Mesodermal cell (in vitro differentiated cells): ENCODE results near the gene CTSZ.

ENCODE experiments used
- H3K27ac ChIP-seq: 2 replicates; pipeline ENCODE4 v1.7.0; 2013; ENCODE audit warnings: mild to moderate bottlenecking, low read depth, low read length, moderate library complexity; ENCODE audit not compliant: severe bottlenecking
- H3K36me3 ChIP-seq: 2 replicates; pipeline ENCODE4 v1.7.1; 2013; ENCODE audit warnings: mild to moderate bottlenecking, low read length, moderate library complexity; ENCODE audit not compliant: control insufficient read depth, insufficient read depth
- H3K4me1 ChIP-seq: one replicate; pipeline ENCODE4 v1.7.1; 2013; ENCODE audit warnings: mild to moderate bottlenecking, low read length; ENCODE audit not compliant: insufficient read depth, control insufficient read depth, poor library complexity, severe bottlenecking
- H3K4me3 ChIP-seq: 2 replicates; pipeline ENCODE4 v1.7.0; 2013; ENCODE audit warnings: low read length, control low read depth, mild to moderate bottlenecking; ENCODE audit not compliant: insufficient read depth, poor library complexity, severe bottlenecking; ENCODE audit errors: extremely low read depth
- H3K9me3 ChIP-seq: 2 replicates; pipeline ENCODE4 v1.7.1; 2013; ENCODE audit warnings: mild to moderate bottlenecking, low read length, moderate library complexity; ENCODE audit not compliant: control insufficient read depth
- WGBS, 2 experiments: methylation state at CpG; one replicate each; pipeline ENCODE4 v1.1.5; 2013; ENCODE audit warnings: missing lambda C conversion rate in 2 of 2; ENCODE audit not compliant: insufficient coverage in 2 of 2; 5-methylcytosine and 5-hydroxymethylcytosine counted together

CTSZ gene

DNA sequence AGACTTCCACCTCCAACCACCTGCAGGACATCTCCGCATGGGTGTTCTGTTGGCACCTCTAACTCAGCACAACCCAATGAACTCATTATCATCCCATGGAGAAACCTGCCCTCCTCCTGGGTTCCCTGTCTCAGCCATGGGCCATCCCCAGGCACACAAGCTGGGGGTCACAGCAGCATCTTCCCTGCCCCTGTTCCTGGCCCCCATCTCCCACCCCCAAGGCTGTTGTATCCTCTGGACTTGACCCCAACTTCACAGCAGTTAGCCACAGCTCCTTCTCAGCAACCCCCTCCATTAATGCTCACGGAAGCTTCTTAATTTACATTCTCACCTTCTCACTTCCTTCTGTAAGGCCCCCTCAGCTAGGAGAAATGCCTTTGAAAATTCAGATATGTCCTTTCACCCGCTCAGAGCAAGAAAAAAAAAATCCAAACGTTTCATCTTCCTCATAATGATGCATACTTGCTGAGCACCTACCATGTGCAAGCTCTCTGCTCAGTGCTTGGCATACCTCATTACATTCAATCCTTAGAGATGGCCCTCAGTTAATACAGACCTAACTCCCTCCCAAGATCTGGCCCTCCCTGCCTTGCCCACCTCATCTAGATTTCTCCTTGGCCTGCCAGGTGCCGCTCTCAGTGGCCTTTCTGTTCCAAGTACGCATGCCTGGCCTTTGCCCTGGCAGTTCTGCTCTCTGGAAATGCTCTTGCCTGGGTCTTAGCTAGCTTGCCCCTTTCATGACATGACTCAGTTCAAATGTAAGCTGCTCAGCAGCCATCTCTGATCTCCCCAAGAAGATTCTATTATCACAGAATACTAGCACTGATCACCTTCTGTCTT lies 28.5 kb downstream of the CTSZ start:
- no peaks in the 10 kb centered on the region for H3K36me3 ChIP-seq
- H3K9me3 ChIP-seq = peaks cover 4% of the 10 kb centered on the region
- no peaks in the 10 kb centered on the region for H3K4me1 ChIP-seq
- 54 to 67% methylated on average over 6 of the region's 6 CpGs for WGBS, 2 experiments
- H3K4me3 ChIP-seq = no peak overlapping the region
- H3K27ac ChIP-seq = no peak overlapping the region

DNA sequence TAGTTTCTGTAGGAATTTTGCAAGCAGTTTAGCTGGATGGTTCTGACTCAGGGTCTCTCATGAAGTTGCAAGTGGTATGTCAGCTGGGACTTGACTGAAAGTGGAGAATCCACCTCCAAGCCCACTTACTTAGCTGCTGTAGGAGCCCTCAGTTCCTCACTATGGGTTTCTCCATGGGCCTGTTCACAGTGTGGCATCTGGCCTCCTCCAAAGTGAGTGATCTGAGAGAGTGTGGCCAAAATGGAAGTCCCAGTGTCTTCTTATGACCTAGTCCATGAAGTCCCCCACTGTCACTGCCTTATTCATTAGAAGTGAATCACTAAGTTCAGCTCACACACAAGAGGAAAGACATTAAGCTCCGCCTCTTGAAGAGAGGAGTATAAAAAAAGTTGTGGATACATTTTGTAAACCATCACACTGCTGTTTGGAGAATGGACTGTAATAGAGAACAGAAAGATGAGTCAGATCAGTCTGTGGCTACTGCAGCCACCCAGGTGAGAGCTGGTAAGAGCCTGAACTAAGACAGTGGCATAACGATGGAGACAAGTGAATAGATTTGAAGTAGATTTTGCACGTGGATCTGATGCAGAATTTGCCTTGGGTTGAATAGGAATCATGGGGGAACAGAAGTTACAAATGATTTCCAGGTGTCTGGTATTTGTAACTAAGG lies 30.9 kb downstream of the CTSZ start:
- H3K36me3 ChIP-seq = no peaks in the 10 kb centered on the region
- WGBS, 2 experiments = 63 to 83% methylated on average over 2 of the region's 3 CpGs

GRCh38 chr20:58975353-58975752 lies 31.7 kb downstream of the CTSZ start:
- H3K4me1 ChIP-seq = no peaks in the 10 kb centered on the region
- no peaks in the 10 kb centered on the region for H3K36me3 ChIP-seq
- H3K4me3 ChIP-seq = no peak overlapping the region
- no peak overlapping the region for H3K27ac ChIP-seq
- no CpG with 5 or more reads among the region's 1 CpG for WGBS, 2 experiments
- no peaks in the 10 kb centered on the region for H3K9me3 ChIP-seq

More for the DNA sequence above, 30.9 kb downstream of the CTSZ start:
- Histone ChIP-seq H3K9me3 (peaks cover 4% of the 10 kb centered on the region), H3K4me3 (no peak overlapping the region), H3K27ac (no peak overlapping the region), H3K4me1 (no peaks in the 10 kb centered on the region)

GRCh38 chr20:58973866-58974265 lies 33.2 kb downstream of the CTSZ start:
- no peak overlapping the region for H3K4me3 ChIP-seq
- peaks cover 8% of the 10 kb centered on the region for H3K9me3 ChIP-seq
- no peaks in the 10 kb centered on the region for H3K36me3 ChIP-seq
- no peak overlapping the region for H3K27ac ChIP-seq
- H3K4me1 ChIP-seq = no peaks in the 10 kb centered on the region
- WGBS, 2 experiments = 77 to 89% methylated on average over 3 of the region's 3 CpGs

- H3K4me3 ChIP-seq = no peak overlapping the region
- no peak overlapping the region for H3K27ac ChIP-seq
- 94 to 97% methylated on average over 4 of the region's 4 CpGs for WGBS, 2 experiments
- H3K9me3 ChIP-seq = peaks cover 8% of the 10 kb centered on the region
- H3K4me1 ChIP-seq = no peaks in the 10 kb centered on the region
- no peaks in the 10 kb centered on the region for H3K36me3 ChIP-seq
Observed at GRCh38 chr20:58973179-58973578, 33.9 kb downstream of the CTSZ start.

DNA sequence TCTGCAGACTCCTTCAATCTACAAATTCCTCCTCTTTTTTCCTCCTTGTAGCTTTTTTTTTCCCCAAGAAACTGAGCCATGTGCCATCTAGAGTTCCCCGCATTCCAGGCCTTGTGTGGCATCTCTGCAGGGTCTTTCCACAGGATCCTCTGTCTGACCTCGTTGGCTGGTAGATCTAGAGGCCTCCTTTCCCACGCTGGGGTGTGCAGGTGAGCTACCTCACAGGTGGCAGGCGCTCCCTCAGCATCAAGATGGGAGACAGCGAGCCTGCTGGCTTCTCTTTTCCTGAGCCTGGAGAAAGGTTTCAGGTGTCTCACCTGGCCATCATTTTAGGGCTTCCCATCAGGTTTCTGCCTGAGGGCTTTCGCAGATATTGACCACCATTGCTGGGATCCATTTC lies 35.6 kb downstream of the CTSZ start:
- Histone ChIP-seq H3K36me3 (no peaks in the 10 kb centered on the region), H3K9me3 (peaks cover 8% of the 10 kb centered on the region), H3K4me3 (no peak overlapping the region), H3K4me1 (no peaks in the 10 kb centered on the region), H3K27ac (no peak overlapping the region)
- WGBS, 2 experiments = 77 to 80% methylated on average over 5 of the region's 6 CpGs

DNA sequence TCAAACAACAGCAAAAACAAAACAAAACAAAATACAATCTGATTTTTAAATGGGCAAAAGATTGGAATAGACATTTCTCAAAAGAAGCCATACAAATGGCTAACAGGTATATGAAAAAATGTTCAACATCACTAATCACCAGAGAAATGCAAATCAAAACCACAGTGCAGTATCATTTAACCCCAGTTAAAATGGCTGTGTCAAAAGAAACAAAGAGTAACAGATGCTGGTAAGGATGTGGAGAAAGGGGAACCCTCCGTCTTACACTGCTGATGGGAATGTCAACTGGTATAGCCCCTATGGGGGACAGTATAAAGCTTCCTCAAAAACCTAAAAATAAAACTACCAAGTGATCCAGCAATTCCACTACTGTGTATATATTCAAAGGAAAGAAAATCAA lies 36.9 kb downstream of the CTSZ start:
- Histone ChIP-seq H3K9me3 (peaks cover 8% of the 10 kb centered on the region), H3K4me1 (no peaks in the 10 kb centered on the region), H3K27ac (no peak overlapping the region), H3K4me3 (no peak overlapping the region), H3K36me3 (no peaks in the 10 kb centered on the region)
- no CpG with 5 or more reads among the region's 1 CpG for WGBS, 2 experiments

GRCh38 chr20:58969439-58969838 lies 37.6 kb downstream of the CTSZ start:
- WGBS, 2 experiments = 80% methylated on average over 1 of the region's 2 CpGs; no CpG with 5 or more reads in 1 of the 2 experiments
- no peak overlapping the region for H3K4me3 ChIP-seq
- no peak overlapping the region for H3K27ac ChIP-seq
- H3K4me1 ChIP-seq = no peaks in the 10 kb centered on the region
- H3K9me3 ChIP-seq = peaks cover 8% of the 10 kb centered on the region
- H3K36me3 ChIP-seq = no peaks in the 10 kb centered on the region

- 87 to 90% methylated on average over 9 to 10 of the region's 10 CpGs for WGBS, 2 experiments
- Histone ChIP-seq H3K9me3 (peaks cover 8% of the 10 kb centered on the region), H3K36me3 (no peaks in the 10 kb centered on the region), H3K4me1 (no peaks in the 10 kb centered on the region), H3K4me3 (no peak overlapping the region), H3K27ac (no peak overlapping the region)
Observed at GRCh38 chr20:58967652-58968429, 39.2 kb downstream of the CTSZ start.

DNA sequence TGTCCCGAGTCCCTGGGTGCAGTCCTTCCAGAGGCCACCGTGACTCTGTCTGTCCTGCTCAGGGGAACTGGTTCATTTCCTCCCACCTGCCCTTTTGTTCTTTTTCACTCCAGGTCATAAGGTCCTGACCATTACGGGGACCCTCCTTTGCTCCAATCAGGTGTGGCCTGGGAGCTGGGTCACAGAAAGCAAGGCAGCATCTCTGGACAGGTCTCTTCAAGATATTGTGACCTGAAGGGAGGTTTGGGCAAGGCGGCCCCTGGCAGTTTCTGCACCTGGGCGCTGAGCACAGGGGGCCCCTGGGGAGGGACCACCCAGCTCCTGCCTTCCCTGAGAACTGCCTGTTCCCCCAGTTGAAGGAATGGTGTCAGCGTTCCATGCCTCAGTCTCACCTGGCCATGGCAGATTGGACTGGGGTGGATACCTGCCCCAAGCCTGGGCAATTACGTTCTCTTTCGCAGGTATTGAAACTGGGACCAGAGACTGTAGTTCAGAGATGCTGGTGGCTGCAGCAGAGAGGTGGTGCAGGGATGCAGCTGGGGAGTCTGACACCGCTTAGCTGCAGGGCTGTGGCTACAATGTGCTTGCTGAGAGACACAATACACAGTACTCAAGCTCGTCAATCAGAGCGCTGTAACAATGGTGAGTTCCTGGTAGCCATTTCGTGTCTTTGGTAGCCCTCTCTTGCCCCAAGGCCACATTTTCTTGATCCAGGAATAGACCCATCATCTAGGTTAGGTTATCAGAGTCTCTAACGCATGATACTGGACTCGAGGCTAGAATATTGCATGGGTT lies 41.6 kb downstream of the CTSZ start:
- 76 to 81% methylated on average over 12 to 13 of the region's 14 CpGs for WGBS, 2 experiments
- no peak overlapping the region for H3K4me3 ChIP-seq
- H3K36me3 ChIP-seq = no peaks in the 10 kb centered on the region
- no peaks in the 10 kb centered on the region for H3K4me1 ChIP-seq
- H3K27ac ChIP-seq = no peak overlapping the region
- peaks cover 12% of the 10 kb centered on the region for H3K9me3 ChIP-seq
